Neural crest cell (in vitro differentiated cells): ENCODE data around the gene GAS2L1. TPM values are rescaled to one million over a fixed set of nuclear protein-coding genes. Genes with fewer than 3 reads are reported as not detected.

Experiments
- DNase-seq: peaks from one replicate; pipeline ENCODE4 v3.0.0; 2021; ENCODE audit warnings: low read depth, mixed read lengths, low spot score
- H3K27ac Mint-ChIP-seq: one replicate; pipeline ENCODE4 v1.8.0; 2021; ENCODE audit warnings: mild to moderate bottlenecking, mixed read lengths; ENCODE audit not compliant: unreplicated experiment
- H3K27me3 Mint-ChIP-seq: 2 replicates; pipeline ENCODE4 v1.8.0; 2021; ENCODE audit warnings: low read depth, mild to moderate bottlenecking, mixed read lengths
- H3K36me3 Mint-ChIP-seq: 2 replicates; pipeline ENCODE4 v1.8.0; 2021; ENCODE audit warnings: low read depth, mild to moderate bottlenecking, mixed read lengths
- H3K4me1 Mint-ChIP-seq: 2 replicates; pipeline ENCODE4 v1.8.0; 2021; ENCODE audit warnings: mixed read lengths
- H3K4me3 Mint-ChIP-seq: one replicate; pipeline ENCODE4 v1.8.0; 2021; ENCODE audit warnings: mild to moderate bottlenecking, mixed read lengths
- H3K9me3 Mint-ChIP-seq: 2 replicates; pipeline ENCODE4 v1.8.0; 2021; ENCODE audit warnings: mixed read lengths
- CTCF ChIP-seq: fragments of 200-600 bp; sonication (generic); conservative IDR thresholded peaks from 2 replicates; pipeline ENCODE4 v1.5.0; 2021; ENCODE audit warnings: antibody characterized with exemption, mild to moderate bottlenecking
- total RNA-seq: library from RNA; stranded (reverse); gene quantifications from 2 replicates; pipeline ENCODE4 v1.2.1, GENCODE V29; 2021

The GAS2L1 gene
- total RNA-seq, 1 donor from 2014 or later, result 8.9 TPM

GRCh38 chr22:29267462-29267857, 39.0 kb upstream of the GAS2L1 start:
- no peaks in the 10 kb centered on the region for H3K9me3 Mint-ChIP-seq
- TF ChIP-seq CTCF, result no peak
- DNase-seq, result no peak
- H3K4me3 Mint-ChIP-seq, result peak overlapping the region; percentile 97
- H3K27me3 Mint-ChIP-seq, result peaks cover 2% of the 10 kb centered on the region
- H3K36me3 Mint-ChIP-seq, result peaks cover 25% of the 10 kb centered on the region
- H3K4me1 Mint-ChIP-seq, result peaks cover 54% of the 10 kb centered on the region
- peak overlapping the region; percentile 96 for H3K27ac Mint-ChIP-seq

GRCh38 chr22:29267858-29268510, 38.5 kb upstream of the GAS2L1 start, which contains the start of the genes EWSR1 and RHBDD3:
TSS of gene EWSR1 (plus strand) at chr22:29268268. CDS start at chr22:29268337, 69 bp downstream.
TSS of gene RHBDD3 (minus strand) at chr22:29267981. CDS start at chr22:29265626, 2,355 bp downstream.
- H3K36me3 Mint-ChIP-seq, result peaks cover 25% of the 10 kb centered on the region
- peaks cover 2% of the 10 kb centered on the region for H3K27me3 Mint-ChIP-seq
- peak; percentile 99 for DNase-seq
- H3K27ac Mint-ChIP-seq, result peak within 1 kb of the TSS; percentile 100
- no peak for TF ChIP-seq CTCF
- peak within 1 kb of the TSS; percentile 99 for H3K4me3 Mint-ChIP-seq
- H3K9me3 Mint-ChIP-seq, result no peaks in the 10 kb centered on the region
- peaks cover 54% of the 10 kb centered on the region for H3K4me1 Mint-ChIP-seq

GRCh38 chr22:29268511-29269229, 37.8 kb upstream of the GAS2L1 start:
- Mint-ChIP-seq H3K27me3 (peaks cover 2% of the 10 kb centered on the region), H3K36me3 (peaks cover 29% of the 10 kb centered on the region), H3K9me3 (no peaks in the 10 kb centered on the region), H3K4me1 (peaks cover 60% of the 10 kb centered on the region), H3K4me3 (peak overlapping the region; percentile 99), H3K27ac (peak overlapping the region; percentile 100)
- peak; percentile 45 for DNase-seq
- no peak for TF ChIP-seq CTCF

GRCh38 chr22:29269230-29269604, 37.2 kb upstream of the GAS2L1 start:
- no peak for DNase-seq
- H3K36me3 Mint-ChIP-seq, result peaks cover 30% of the 10 kb centered on the region
- peaks cover 60% of the 10 kb centered on the region for H3K4me1 Mint-ChIP-seq
- peak overlapping the region; percentile 98 for H3K27ac Mint-ChIP-seq
- TF ChIP-seq CTCF, result no peak
- peaks cover 2% of the 10 kb centered on the region for H3K27me3 Mint-ChIP-seq
- peak overlapping the region; percentile 99 for H3K4me3 Mint-ChIP-seq
- H3K9me3 Mint-ChIP-seq, result no peaks in the 10 kb centered on the region

GRCh38 chr22:29269731-29270474, 36.5 kb upstream of the GAS2L1 start:
- Mint-ChIP-seq H3K36me3 (peaks cover 36% of the 10 kb centered on the region), H3K9me3 (no peaks in the 10 kb centered on the region), H3K4me3 (peak overlapping the region; percentile 99), H3K27ac (peak overlapping the region; percentile 98), H3K27me3 (peaks cover 2% of the 10 kb centered on the region), H3K4me1 (peaks cover 63% of the 10 kb centered on the region)
- DNase-seq, result no peak
- TF ChIP-seq CTCF, result no peak
